SK-MEL-5 (cell line): ENCODE measurements around the gene IL34. TPM values are rescaled to one million over a fixed set of nuclear protein-coding genes. Genes with fewer than 3 reads are reported as not detected.

Source experiments
- DNase-seq: peaks from one replicate; pipeline ENCODE4 v3.0.0-alpha.2; 2016; ENCODE audit warnings: low read depth, low spot score
- in situ Hi-C: cut with HindIII; loops from 2 replicates; pipeline ENCODE4 v1.10.0; 2016; ENCODE audit warnings: low sequenced_read_pairs, high pct_unique_total_duplicates, low pct_unique_long_range_greater_than_20kb
- total RNA-seq: library from RNA; depleted of rRNA; stranded (reverse); fragments of >200 nt; shearing (Covaris generic); gene quantifications from 2 replicates; pipeline ENCODE4 v1.2.3, GENCODE V29; 2014

IL34 gene
- total RNA-seq, 1 experiment from 2014 or later, result 0.71 TPM

DNA sequence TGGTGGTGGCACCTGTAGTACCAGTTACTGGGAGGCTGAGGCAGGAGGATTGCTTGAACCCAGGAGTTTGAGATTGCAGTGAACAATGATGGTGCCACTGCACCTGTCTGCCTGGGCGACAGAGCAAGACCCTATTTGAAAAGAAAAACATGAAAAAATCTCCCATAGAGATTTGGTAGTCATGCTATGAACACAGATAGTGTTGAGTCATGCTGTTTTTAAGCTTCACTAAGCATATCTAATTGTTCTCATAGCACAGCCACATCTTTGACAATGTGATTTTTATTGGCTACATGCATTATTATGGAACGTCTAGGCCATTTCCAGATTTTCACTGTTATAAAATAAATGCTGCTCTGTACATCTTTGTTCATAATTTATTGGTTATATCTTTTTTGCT lies 6.0 kb downstream of the IL34 start:
- in situ Hi-C loops, result no loop called here
- DNase-seq, result no peak

DNA sequence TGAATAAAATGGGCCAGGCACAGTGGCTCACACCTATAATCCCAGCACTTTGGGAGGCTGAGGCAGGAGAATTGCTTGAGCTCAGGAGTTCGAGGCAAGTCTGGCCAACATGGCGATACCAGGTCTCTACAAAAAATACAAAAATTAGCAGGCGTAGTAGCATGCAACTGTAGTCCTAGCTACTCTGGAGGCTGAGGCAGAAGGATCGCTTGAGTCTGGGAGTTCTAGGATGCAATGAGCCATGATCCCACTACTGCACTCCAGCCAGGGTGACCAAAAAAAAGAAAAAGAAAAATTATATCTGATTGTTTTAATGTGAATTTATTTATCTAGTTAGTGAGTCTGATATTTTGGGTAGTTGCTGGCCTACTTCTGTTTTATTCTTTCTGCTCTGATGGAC lies 7.0 kb downstream of the IL34 start:
- no peak for DNase-seq
- in situ Hi-C loops, result no loop called here

GRCh38 chr16:70653809-70654771 lies 7.7 kb downstream of the IL34 start:
- in situ Hi-C loops, result no loop called here
- DNase-seq, result peak; percentile 85

GRCh38 chr16:70656065-70656711 lies 9.8 kb downstream of the IL34 start:
- no peak for DNase-seq
- in situ Hi-C loops, result no loop called here

- no peak for DNase-seq
- in situ Hi-C loops, result no loop called here
Observed at GRCh38 chr16:70656712-70657263, 10.4 kb downstream of the IL34 start.

- no peak for DNase-seq
- in situ Hi-C loops, result no loop called here
Observed at GRCh38 chr16:70657956-70658355, 11.6 kb downstream of the IL34 start.

DNA sequence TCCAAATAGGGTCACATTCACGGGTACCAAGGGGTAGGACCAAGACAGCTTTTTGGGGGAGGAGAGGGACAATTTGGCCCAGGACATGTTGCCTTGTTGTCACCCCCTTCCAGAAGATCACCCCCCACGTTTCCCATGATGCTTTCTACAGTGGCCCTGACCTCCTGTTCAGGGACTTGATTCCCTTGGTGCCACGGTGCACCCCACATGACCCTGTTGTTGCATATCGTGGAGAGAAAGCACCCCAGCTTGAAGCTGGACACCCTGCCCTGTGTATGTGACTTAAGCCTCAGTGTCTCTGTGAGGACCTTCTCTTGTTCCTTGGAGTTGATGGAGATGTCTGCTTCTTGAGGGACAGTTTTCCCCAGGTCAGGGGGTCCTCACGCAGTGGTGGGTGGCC lies 12.6 kb downstream of the IL34 start:
- no peak for DNase-seq
- in situ Hi-C loops, result no loop called here

DNA sequence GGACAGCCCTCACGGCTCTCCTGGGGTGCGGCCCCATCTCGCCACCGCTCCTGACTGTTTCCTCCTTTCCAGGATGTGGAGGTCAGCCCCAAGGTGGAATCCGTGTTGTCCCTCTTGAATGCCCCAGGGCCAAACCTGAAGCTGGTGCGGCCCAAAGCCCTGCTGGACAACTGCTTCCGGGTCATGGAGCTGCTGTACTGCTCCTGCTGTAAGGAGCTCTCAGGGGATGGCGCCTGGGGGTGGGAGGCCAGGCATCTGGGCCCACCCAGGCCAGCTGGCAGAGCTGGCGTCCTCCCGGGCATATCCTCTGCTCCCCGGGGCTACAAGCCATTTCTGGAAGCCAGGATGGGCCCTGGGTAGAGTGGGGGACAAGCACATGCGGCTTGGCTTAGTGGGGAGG lies 13.2 kb downstream of the IL34 start:
- no peak for DNase-seq
- in situ Hi-C loops, result no loop called here

DNA sequence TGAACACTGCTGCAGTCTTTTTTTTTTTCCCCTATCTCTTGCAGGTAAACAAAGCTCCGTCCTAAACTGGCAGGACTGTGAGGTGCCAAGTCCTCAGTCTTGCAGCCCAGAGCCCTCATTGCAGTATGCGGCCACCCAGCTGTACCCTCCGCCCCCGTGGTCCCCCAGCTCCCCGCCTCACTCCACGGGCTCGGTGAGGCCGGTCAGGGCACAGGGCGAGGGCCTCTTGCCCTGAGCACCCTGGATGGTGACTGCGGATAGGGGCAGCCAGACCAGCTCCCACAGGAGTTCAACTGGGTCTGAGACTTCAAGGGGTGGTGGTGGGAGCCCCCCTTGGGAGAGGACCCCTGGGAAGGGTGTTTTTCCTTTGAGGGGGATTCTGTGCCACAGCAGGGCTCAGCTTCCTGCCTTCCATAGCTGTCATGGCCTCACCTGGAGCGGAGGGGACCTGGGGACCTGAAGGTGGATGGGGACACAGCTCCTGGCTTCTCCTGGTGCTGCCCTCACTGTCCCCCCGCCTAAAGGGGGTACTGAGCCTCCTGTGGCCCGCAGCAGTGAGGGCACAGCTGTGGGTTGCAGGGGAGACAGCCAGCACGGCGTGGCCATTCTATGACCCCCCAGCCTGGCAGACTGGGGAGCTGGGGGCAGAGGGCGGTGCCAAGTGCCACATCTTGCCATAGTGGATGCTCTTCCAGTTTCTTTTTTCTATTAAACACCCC lies 13.8 kb downstream of the IL34 start:
- no peak for DNase-seq
- in situ Hi-C loops, result no loop called here

- in situ Hi-C loops, result no loop called here
Observed at GRCh38 chr16:70660672-70661350, 14.5 kb downstream of the IL34 start.

DNA sequence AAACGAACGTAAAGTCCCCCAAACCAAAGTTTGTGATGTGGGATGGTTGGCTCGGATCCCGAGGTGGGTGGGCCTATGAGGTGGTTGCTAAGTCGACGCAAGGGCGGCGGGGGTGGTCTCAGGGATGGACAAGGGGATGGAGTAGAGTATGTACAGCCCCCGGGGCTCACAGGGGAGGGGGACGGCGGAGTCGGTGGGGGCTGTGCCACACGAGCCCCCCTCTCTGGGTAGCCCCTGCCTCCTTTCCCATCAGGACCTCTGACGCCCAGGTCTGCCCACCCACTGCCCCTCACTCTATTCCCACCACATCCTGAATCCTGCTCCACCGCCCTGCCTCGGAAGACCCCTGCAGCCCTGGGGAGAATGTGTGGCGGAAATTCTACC lies 15.2 kb downstream of the IL34 start:
- DNase-seq, result no peak
- in situ Hi-C loops, result no loop called here

More at GRCh38 chr16:70660672-70661350, 14.5 kb downstream of the IL34 start:
- DNase-seq, result no peak

DNA sequence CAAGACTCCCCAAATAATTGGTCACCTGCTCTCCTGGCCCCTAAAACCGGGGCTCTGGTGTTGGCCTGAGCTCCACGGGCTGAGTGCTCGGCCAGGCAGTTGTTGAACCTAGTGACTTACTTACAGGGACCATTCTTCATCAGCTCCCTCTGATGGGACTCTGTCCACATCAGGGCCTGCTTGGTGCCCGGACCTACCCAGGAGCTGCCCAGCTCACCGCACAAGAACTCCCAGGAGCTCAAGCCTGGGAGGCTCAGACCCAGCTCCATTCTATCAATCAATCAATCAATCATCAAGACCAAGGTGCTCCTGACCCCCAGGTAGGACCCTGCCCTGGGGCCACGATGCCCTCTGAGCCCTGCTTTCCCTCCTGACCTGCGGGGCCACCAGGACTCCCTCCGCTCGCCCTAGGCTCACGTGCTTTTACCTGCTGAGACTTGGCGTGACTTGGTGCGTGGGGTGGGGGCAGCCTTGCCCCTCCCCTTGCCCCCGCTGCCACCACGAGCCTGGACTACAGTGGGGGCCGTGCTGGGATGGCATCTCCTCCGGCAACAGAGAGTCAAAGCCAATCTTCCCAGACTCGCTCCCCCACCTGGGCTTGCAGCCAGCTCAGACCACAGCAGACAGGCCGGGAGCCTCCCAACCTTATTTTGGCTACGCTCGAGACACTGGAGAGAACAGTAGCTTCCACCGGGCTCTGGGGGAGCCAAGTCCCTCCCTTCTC lies 15.7 kb downstream of the IL34 start:
- in situ Hi-C loops, result no loop called here
- DNase-seq, result no peak

GRCh38 chr16:70662991-70663523 lies 16.7 kb downstream of the IL34 start:
- DNase-seq, result no peak
- in situ Hi-C loops, result no loop called here

DNA sequence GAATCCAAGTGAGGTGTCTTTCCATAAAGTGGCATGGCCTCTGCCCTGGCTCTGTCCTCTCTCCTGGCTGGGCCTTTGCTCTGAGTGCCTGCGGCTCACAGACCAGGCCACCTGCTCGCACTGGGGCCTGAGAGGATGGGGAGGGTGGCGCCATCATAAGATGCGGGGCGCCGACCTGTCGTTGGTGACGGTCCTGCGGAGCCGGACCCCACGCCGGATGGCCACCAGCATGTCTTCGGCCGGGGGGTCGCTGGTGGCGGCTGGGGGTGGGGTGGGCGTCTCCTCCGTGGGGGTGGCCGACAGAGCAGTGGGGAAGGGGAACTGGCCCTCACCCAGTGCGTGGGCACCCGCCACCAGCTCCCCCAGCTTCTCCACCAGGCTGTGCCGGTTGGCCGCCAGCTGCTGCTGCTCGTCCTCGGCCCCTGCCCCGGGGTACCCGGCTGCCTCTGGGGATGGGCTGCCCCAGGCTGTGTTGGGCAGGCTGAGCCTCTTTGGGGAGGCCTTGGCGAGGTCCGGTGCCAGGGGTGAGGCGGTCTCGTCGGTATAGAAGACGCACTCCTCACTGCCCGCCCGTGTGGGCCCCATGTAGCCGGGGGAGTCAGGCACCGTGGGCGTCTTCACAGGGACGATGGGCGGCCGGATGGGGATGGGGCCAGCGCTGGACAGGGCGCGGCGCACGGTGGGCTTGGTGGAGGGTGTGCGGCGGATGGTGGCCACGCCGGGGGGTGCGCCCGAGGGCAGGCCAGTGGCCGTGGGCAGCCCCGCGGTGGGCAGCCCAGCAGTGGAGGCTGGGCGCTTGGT lies 17.4 kb downstream of the IL34 start:
- in situ Hi-C loops, result no loop called here

DNA sequence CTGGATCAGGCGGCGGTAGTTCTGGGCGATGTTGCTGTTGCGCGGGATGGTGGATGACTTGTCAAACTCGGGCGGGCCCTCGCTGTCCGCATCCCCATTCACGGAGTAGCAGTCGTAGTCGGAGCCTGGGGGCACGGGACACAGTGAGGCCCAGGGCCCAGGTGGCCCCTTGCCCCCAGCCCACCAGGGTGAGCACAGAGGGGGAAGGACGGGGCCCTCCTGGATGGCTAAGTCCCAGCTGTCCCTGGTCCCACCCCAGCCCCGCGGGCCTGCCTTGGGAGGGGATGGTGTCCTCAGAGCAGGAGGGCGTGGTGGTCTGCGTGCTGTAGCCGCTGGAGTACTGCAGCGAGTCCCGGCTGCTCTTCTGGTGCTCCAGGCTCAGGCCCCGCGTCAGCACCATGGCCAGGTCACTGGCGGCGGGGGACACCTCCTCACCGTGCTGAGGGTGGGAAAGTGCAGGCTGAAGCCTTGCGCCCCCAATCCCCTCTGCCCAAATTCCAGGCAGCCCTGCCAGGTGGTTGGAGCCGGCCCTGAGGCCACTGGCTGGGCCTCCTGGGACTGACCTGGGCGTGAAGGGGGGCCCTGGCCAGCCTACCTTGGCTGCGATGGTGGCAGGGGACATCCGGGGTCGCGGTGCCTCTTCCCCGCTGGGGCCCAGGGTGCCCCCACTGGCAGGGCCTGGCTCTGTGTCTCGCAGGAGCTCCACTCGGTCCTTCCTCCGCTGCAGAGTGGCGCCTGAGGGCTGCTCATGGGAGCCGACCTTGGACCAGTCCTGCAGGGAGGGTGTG lies 18.2 kb downstream of the IL34 start:
- in situ Hi-C loops, result no loop called here
- DNase-seq, result no peak

More for the DNA sequence above, 17.4 kb downstream of the IL34 start:
- no peak for DNase-seq
